HCT116 (cell line): Measurements from ENCODE around the gene S1PR4.

ENCODE experiments used
- CTCF ChIP-seq, 3 experiments: fragments of 200-600 bp in 1 of 3; sonication (generic) in 1 of 3; IDR thresholded peaks in 2 of 3; conservative IDR thresholded peaks in 1 of 3; 2 replicates each; pipeline ENCODE4 v1.5.1; 2012 to 2017; ENCODE audit warnings: low read depth in 2 of 3, low read length in 2 of 3, antibody characterized with exemption in 1 of 3, borderline replicate concordance in 1 of 3, control low read depth in 1 of 3, mild to moderate bottlenecking in 1 of 3, mixed read lengths in 1 of 3, mixed run types in 1 of 3, moderate library complexity in 1 of 3; ENCODE audit not compliant: insufficient read depth in 1 of 3
- EZH2 ChIP-seq: fragments of 200-600 bp; sonication (generic); IDR thresholded peaks from 2 replicates; pipeline ENCODE4 v1.6.1; 2017; ENCODE audit warnings: antibody characterized with exemption, mixed run types
- JUND ChIP-seq: IDR thresholded peaks from 2 replicates; pipeline ENCODE4 v1.6.1; 2012
- RAD21 ChIP-seq: IDR thresholded peaks from 2 replicates; pipeline ENCODE4 v1.6.1; 2012; ENCODE audit warnings: low read depth, mild to moderate bottlenecking

- no peak for TF ChIP-seq EZH2
- TF ChIP-seq CTCF (IDR thresholded peaks at IDR 0.05 in 2 of 3, conservative IDR thresholded peaks at IDR 0.05 in 1 of 3; ENCODE audit: borderline replicate concordance in 1 of 3, insufficient read depth in 1 of 3, low read depth in 2 of 3, low read length in 2 of 3), result no peak
- no peak for TF ChIP-seq RAD21
- TF ChIP-seq JUND, result no peak
These were observed 50.8 kb downstream of the S1PR4 start for GRCh38 chr19:3229346-3229743.
